ENCODE data around the gene SH3D19. TPM values are rescaled to one million over a fixed set of nuclear protein-coding genes. Genes with fewer than 3 reads are reported as not detected.
A peak's percentile ranks its signal among the peaks of the same experiment; 100 is the strongest.

SH3D19 gene
- total and polyA plus RNA-seq, 9 donors = 44.0 to 117 (median 91.4) TPM

- Histone ChIP-seq H3K27ac (no peak overlapping the region), H3K36me3 (no peaks in the 10 kb centered on the region), H3K9me3 (no peaks in the 10 kb centered on the region), H3K27me3 (no peaks in the 10 kb centered on the region), H3K4me1 (ENCODE audit: insufficient read depth) (no peaks in the 10 kb centered on the region), H3K4me3 (no peak overlapping the region)
- no peak for DNase-seq
- WGBS, 3 donors = 37 to 62% (median 40%) methylated on average over 5 of the region's 5 CpGs
- intact Hi-C loops (cut with DNase I) = loop anchor here in 1 of 4 donors (10.0 kb wide), 1 partner anchor 191 kb away; the partner anchor contains the start of gene SH3D19
- TF ChIP-seq EP300 (IDR thresholded peaks at IDR 0.05) = no peak
- TF ChIP-seq POLR2A (IDR thresholded peaks at IDR 0.05) = no peak
- TF ChIP-seq, protein P1, sequence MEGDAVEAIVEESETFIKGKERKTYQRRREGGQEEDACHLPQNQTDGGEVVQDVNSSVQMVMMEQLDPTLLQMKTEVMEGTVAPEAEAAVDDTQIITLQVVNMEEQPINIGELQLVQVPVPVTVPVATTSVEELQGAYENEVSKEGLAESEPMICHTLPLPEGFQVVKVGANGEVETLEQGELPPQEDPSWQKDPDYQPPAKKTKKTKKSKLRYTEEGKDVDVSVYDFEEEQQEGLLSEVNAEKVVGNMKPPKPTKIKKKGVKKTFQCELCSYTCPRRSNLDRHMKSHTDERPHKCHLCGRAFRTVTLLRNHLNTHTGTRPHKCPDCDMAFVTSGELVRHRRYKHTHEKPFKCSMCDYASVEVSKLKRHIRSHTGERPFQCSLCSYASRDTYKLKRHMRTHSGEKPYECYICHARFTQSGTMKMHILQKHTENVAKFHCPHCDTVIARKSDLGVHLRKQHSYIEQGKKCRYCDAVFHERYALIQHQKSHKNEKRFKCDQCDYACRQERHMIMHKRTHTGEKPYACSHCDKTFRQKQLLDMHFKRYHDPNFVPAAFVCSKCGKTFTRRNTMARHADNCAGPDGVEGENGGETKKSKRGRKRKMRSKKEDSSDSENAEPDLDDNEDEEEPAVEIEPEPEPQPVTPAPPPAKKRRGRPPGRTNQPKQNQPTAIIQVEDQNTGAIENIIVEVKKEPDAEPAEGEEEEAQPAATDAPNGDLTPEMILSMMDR (IDR thresholded peaks at IDR 0.05) = no peak
These were observed 192.1 kb downstream of the SH3D19 start for GRCh38 chr4:151133311-151133710.

- DNase-seq = no peak
- 85 to 89% (median 88%) methylated on average over 1 of the region's 1 CpG for WGBS, 3 donors
These were observed 195.6 kb downstream of the SH3D19 start for GRCh38 chr4:151129796-151130195.

DNA sequence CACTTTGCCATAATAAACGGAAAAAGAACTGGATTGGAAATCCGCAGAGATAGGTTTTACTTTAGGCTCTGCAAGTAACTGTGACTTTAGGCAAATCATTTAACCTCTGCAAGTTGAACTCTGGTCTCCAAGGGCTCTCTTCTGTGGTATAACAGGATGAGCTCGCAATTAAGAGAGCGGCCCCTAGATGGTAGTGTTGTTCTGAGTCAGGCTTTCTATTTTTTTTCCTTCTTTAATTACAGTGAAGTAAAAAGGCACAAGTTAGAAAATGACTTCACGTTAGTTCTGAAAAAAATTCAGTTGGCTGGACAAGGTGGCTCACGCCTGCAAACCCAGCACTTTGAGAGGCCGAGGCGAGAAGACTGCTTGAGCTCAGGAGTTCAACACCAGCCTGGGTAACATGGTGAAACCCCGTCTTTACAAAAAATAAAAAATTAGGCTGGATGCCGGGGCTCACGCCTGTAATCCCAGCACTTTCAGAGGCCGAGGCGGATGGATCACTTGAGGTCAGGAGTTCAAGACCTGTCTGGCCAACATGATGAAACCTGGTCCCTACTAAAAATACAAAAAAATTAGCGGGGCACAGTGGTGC, 207.9 kb downstream of the SH3D19 start:
- Histone ChIP-seq H3K9me3 (no peaks in the 10 kb centered on the region), H3K27me3 (no peaks in the 10 kb centered on the region), H3K4me3 (no peak overlapping the region), H3K4me1 (ENCODE audit: insufficient read depth) (no peaks in the 10 kb centered on the region), H3K27ac (no peak overlapping the region), H3K36me3 (no peaks in the 10 kb centered on the region)
- intact Hi-C loops (cut with DNase I) = loop anchor here (2.0 to 10.0 kb wide), 4 partner anchors 245 to 250 kb away; no protein-coding TSS in a partner anchor
- peak; percentile 49 to 76 (median 63) for DNase-seq
- TF ChIP-seq, protein P1 (IDR thresholded peaks at IDR 0.05) = peak; percentile 62 to 71 (median 64)
- TF ChIP-seq EP300 (IDR thresholded peaks at IDR 0.05) (no peak), POLR2A (IDR thresholded peaks at IDR 0.05) (no peak)
- WGBS, 3 donors = 36 to 42% (median 39%) methylated on average over 14 of the region's 14 CpGs

More at GRCh38 chr4:151129796-151130195, 195.6 kb downstream of the SH3D19 start:
- TF ChIP-seq, protein P1 (IDR thresholded peaks at IDR 0.05) = no peak
- TF ChIP-seq EP300 (IDR thresholded peaks at IDR 0.05) (no peak), POLR2A (IDR thresholded peaks at IDR 0.05) (no peak)
- no peaks in the 10 kb centered on the region for H3K36me3 ChIP-seq
- H3K9me3 ChIP-seq = no peaks in the 10 kb centered on the region
- H3K4me1 ChIP-seq (ENCODE audit: insufficient read depth) = no peaks in the 10 kb centered on the region
- H3K4me3 ChIP-seq = no peak overlapping the region
- no peak overlapping the region for H3K27ac ChIP-seq
- intact Hi-C loops (cut with DNase I) = loop anchor here in 1 of 4 donors (10.0 kb wide), 1 partner anchor 195 kb away; the partner anchor contains the start of gene SH3D19
- H3K27me3 ChIP-seq = no peaks in the 10 kb centered on the region

DNA sequence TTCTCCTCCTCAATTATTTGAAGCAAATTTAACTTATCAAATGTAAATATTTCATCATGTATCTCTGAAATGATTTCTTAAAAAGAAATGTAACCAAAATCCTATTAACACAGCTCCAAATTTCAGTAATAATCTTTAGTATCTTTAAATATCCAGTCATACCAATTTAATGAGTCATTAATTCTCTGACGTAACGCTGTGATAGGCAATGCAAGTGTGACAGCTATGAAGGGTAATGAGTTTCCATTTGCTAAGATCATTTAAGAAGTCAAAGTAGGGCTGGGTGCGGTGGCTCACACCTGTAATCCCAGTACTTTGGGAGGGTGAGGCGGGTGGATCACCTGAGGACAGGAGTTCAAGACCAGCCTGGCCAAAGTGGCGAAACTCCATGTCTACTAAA, 210.4 kb downstream of the SH3D19 start:
- Histone ChIP-seq H3K27ac (no peak overlapping the region), H3K4me1 (ENCODE audit: insufficient read depth) (no peaks in the 10 kb centered on the region), H3K4me3 (no peak overlapping the region), H3K27me3 (no peaks in the 10 kb centered on the region), H3K9me3 (no peaks in the 10 kb centered on the region), H3K36me3 (no peaks in the 10 kb centered on the region)
- intact Hi-C loops (cut with DNase I) = loop anchor here in 3 of 4 donors (5.0 to 10.0 kb wide), 3 partner anchors 247 to 252 kb away; no protein-coding TSS in a partner anchor
- 84 to 90% (median 89%) methylated on average over 5 of the region's 5 CpGs for WGBS, 3 donors
- no peak for DNase-seq
- no peak for TF ChIP-seq POLR2A (IDR thresholded peaks at IDR 0.05)
- TF ChIP-seq, protein P1 (IDR thresholded peaks at IDR 0.05) = no peak
- no peak for TF ChIP-seq EP300 (IDR thresholded peaks at IDR 0.05)

Data from ovary (tissue), 9 donors.